ENCODE measurements around the gene SMG6.
"Not testable (repeated sequence)": the region's sequence is repeated elsewhere in the genome, so short reads cannot be mapped to it uniquely, and the experiment has no call there.

Gene SMG6

DNA sequence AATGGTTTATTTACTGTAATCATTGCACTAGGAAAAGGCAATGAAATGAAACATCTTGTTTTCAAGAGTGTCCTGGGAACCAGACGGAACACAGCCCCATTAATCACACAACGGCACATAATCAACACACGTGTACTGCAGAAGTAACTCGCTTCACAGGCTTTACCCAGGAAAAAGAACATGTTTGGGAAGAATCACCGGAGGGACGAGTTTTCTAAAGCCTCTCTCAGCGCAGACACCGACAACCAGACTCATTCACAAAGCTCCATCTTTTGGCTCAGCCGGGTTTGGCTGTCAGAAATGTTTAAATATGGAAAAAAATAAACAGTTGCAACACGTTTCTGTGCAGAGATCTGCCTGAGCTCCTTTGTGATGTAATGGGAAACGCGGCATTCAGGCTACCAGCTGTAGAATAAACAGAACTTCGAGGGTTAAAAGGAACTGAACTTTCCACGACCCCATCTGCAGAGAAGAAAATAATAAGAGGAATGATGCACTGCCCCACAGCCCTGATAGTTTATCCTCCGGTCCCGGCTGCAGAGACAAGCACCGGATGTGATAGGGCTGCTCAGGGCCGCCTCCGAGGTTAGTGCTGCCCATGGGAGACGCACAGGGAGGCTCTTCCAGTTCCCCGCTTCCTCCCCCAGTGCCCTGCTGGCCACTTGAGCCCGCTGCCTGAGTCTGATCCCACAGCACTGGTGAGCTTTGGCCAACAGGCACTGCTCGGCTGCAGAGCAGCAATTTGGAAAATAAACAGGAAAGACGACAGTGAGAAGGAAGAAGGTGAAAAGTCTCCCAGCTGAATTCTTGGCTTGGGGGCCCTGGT is 128.9 kb downstream of the SMG6 start:
- FAIRE-seq = no peak

- FAIRE-seq = no peak
These were observed 129.6 kb downstream of the SMG6 start for GRCh38 chr17:2174014-2174413.

GRCh38 chr17:2172999-2173398 is 130.6 kb downstream of the SMG6 start:
- FAIRE-seq = no peak

DNA sequence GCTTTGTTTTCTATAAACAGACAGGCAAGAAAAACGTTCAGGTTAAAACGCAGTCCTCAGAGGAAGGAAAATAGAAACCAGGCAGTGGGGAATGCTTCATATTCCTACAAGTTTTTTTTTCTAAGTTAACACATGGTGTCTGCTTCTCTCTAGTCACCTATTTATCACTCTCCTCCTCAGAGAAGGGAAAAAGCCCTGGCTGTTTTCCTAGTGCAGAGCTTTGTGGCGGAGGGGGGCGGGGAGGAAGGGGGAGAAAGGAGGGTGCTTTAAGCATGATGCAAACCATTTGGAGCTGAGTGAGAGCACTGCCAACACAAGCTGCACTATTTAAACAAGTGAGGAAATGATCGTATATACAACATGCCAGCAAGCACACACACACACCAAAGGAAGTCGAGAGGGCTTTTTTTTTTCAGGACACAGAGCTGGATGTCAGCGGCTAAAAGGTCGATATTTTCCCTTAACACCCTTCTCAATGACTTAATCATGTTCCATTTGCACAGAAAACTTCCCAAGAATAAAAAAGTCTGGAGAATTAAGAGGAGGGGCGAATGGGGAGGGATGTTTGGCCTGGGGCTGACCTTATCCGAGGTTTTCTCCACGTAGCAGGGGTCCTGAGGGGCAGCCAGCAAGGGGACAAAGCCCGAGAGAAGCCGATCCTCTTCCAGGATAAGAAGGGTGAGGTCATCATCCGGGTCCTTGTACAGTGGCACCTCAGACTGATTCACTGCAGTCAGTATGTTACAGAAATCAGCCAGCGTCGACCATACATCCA is 131.3 kb downstream of the SMG6 start:
- FAIRE-seq = peak; percentile 38

GRCh38 chr17:2171702-2172076 is 131.9 kb downstream of the SMG6 start:
- FAIRE-seq = no peak

GRCh38 chr17:2170023-2170422 is 133.6 kb downstream of the SMG6 start:
- no peak for FAIRE-seq

- FAIRE-seq = not testable (repeated sequence)
These were observed 137.9 kb downstream of the SMG6 start for GRCh38 chr17:2165723-2166122.

- FAIRE-seq = no peak
These were observed 145.2 kb downstream of the SMG6 start for GRCh38 chr17:2158396-2158780.

DNA sequence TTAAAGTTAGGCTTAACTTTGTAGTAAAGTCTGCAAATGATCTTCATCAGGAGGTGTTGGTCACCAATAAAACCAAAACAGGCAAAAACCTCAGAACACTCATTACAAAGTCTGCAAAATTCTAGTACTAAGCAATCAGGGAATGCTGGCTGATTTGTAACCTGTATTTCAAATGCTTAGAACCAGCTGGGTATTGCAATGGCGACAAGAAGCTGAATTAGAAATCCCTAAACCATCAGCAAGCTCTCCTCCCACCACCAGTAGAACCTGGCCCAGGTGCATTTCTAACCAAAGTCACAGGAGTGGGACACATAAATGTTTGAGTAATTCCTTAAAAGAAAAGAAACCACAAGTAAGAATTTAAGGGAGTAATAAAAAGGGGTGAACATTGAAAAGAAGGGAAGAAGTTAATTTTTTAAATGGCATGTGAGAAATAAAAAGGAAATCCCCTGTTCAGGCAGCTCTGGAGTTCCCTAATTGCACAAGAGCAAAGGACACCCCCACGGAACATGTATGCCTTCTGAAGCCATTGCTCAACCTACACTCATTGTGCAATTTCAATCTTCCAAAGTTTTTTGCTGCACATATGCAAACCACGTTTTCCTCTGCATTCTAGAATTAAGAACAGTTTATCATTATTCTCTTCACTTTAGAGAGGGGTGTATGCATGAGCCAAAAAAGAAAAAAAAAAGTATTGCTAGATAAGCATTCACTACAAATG is 145.8 kb downstream of the SMG6 start:
- no peak for FAIRE-seq

- FAIRE-seq = no peak
These were observed 146.5 kb downstream of the SMG6 start for GRCh38 chr17:2157081-2157480.

DNA sequence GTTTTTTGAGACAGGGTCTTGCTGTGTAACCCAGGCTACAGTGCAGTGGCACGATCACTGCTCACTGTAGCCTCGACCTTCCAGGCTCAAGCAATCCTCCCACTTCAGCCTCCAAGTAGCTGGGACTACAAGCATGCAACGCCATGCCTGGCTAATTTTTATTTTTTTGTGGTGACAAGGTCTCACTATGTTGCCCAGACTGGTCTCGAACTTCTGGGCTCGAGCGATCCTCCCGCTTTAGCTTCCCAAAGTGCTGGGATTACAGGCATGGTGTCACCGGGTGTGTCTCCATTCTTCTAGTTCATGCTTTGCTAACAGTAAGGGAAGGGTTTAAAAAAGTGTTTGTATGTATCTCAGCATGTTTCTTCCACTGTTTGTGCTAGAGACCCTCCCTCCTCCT is 146.9 kb downstream of the SMG6 start:
- no peak for FAIRE-seq

- FAIRE-seq = no peak
These were observed 148.0 kb downstream of the SMG6 start for GRCh38 chr17:2155573-2155972.

- no peak for FAIRE-seq
These were observed 152.1 kb downstream of the SMG6 start for GRCh38 chr17:2151358-2152033.

DNA sequence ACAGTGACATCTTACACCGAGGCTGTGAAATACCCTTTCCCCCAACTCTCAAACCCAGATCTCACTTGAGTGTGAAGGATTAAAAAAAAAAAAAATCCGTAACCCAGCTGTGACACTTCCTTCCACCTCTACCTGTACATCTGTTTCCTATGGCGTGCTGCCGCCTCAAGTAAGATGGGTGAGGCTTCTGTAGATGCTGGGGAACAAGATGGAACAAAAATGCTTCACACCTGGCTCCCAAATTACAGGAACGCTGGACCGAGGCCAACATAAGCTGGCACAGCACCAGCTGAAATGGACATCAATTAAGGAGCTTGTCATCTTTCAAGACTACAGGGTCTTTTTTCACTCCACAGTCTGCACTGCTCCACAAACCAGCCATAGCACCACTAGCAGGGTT is 152.8 kb downstream of the SMG6 start:
- no peak for FAIRE-seq

DNA sequence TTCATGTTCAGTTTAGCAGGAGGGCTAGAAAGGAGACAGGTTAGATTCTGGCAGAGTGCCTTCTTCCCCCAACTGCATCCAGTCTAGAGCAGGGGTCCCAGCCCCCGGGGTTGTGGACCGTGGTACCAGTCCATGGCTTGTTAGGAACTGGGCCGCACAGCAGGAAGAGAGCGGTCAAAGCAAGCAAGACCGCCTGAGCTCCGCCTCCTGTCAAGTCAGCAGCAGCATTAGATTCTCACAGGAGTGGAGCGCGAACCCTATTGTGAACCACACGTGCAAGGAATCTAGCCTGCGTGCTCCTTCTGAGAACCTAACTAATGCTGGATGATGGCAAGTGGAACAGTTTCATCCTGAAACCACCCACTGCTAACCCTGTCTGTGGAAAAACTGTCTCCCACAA is 153.7 kb downstream of the SMG6 start:
- FAIRE-seq = no peak

DNA sequence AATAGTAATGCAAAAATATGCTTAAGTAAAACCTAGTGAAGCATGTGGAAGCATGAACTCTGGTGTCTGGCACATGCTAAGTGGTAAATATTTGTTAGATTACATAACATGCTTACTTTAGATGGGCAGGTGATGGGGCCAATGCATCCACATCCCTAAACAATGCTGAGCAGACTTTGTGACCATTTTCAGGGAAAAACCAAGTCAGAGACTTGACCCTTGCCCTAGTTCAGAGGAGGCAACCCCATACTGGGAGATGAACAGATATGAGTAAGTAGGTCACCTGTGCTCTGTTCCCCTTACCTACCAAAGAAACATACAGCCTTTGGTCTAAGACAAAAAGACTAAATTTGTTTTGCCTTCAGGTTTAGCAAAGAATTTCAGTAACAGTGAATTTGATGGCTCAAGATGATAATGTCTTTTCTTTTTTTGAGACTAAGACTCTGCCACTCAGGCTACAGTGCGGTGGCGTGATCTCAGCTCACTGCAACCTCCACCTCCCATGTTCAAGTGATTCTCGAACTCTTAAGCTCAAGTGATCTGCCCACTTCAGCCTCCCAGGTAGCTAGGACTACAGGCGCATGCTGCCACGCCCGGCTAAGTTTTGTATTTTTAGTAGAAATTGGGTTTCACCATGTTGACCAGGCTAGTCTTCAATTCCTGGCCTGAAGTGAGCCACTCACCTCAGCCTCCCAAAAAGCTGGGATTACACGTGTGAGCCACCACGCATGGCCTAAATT is 157.3 kb downstream of the SMG6 start:
- no peak for FAIRE-seq

- no peak for FAIRE-seq
These were observed 158.9 kb downstream of the SMG6 start for GRCh38 chr17:2144701-2145100.

DNA sequence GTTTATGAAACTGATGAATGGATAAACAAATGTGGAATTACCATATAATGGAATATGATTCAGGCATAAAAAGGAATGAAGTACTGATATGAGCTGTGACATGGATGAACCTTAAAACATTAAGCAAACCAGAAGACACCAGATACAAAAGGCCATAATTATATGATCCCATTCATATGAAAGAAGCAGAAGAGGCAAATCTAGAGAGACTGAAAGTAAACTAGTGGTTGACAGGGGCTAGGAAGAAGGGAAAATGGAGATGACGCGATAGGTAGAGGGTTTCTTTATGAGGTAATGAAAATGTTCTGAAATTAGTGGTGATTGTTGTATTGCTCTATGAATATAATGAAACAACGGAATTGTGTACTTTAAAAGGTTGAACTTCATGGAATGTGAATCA is 160.3 kb downstream of the SMG6 start:
- no peak for FAIRE-seq

- not testable (repeated sequence) for FAIRE-seq
These were observed 160.9 kb downstream of the SMG6 start for GRCh38 chr17:2142682-2143081.

DNA sequence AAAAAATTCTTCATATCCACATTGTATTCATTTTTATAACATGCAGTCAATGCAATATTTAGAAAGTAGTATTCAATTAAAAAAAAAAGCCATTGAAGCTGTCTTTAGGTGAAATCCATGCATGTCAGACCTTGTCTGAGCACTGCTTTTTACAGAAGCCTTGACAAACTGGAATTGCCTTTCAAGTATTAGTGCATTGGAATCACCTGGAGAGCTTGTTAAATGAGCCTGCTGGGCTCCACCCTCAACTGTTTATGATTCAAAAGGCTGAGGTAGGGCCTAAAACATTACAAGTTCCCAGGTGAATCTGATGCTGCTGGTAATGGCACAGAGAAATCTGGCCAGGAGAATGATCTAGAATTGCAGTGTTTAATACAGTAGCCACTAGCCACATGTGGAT is 162.9 kb downstream of the SMG6 start:
- no peak for FAIRE-seq

GRCh38 chr17:2138761-2139160 is 164.8 kb downstream of the SMG6 start:
- FAIRE-seq = no peak

- FAIRE-seq = no peak
These were observed 165.3 kb downstream of the SMG6 start for GRCh38 chr17:2138318-2138717.
